GM18505 (cell line): Measurements from ENCODE around the gene RNASEH1.
A peak's percentile ranks its signal among the peaks of the same experiment; 100 is the strongest.

Experiments used
- ATAC-seq: cut with Tn5 transposase; IDR thresholded peaks from one replicate; pipeline ENCODE4 v1.9.1; 2021; ENCODE audit not compliant: unreplicated experiment
- POLR2A ChIP-seq: IDR thresholded peaks from 4 replicates; pipeline ENCODE4 v1.6.1; 2011; ENCODE audit warnings: borderline replicate concordance; ENCODE audit not compliant: insufficient read depth, insufficient read length; ENCODE audit errors: extremely low read depth

Gene RNASEH1

DNA sequence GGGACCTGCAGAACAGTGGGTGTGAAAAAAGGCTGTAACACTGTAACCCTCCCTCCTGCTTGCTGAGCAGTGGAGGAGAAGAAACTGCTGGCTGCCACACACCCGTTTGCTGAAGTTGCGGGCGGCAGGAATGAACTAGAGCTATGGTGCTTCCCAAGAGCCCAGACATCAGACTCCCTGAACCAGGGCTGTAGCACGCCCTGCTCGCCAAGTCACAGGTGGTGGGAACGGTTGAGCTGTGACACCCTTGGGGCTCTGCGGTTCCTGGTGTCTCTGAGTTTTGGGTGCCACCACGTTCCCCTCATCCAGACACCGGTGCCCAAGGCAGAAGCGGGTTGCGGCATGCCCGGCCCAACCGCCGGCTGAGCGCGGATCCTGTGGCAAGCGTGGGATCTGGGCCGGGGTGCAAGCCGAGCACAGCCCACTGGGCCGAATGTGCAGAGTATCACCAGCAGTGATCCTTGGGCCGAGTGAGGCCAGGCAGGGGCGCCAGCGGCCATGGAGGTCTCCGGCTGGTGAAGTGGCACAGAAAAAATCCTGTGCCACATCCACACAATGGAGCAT is 23.8 kb downstream of the RNASEH1 start:
- no peak for ATAC-seq

DNA sequence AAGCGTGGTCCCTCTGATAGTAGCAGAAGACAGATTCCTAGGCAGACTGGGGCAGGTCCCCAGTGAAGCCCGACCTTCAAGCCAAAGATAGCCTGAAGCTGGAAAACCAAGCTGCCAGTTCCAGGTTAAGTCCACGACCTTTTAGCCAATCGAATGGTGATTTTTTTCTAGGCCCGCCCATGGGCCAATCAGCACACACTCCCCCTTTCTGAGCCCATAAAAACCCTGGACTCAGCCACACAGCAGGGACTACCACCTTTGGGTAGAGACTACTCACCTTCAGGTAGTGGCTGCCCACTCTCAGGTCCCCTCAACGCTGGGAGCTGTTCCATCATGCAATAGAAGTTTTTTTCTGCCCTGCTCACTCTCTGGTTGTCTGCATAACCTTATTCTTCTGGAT is 24.3 kb downstream of the RNASEH1 start:
- ATAC-seq: no peak
- TF ChIP-seq POLR2A: no peak

More for the DNA sequence above, 23.8 kb downstream of the RNASEH1 start:
- TF ChIP-seq POLR2A: no peak

DNA sequence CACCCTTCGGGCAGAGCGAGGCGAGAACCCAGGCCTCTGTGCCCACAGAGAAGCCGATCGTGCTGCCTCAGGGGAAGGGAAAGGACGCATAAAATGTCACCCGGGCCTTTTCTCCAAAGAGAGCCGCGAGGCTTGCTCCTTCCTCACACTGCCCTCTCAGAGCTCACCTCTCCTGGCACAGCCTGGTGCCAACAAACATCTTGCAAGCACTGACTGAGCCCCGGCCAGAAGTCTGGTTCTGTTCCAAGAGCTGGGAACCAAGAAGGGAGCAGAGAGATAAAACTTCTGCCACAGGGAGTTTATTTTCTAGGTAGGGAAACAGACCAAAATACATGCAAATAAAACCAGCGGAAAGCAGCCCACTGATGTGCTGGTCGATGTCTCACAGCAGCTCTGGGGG is 25.2 kb downstream of the RNASEH1 start:
- no peak for TF ChIP-seq POLR2A
- no peak for ATAC-seq

DNA sequence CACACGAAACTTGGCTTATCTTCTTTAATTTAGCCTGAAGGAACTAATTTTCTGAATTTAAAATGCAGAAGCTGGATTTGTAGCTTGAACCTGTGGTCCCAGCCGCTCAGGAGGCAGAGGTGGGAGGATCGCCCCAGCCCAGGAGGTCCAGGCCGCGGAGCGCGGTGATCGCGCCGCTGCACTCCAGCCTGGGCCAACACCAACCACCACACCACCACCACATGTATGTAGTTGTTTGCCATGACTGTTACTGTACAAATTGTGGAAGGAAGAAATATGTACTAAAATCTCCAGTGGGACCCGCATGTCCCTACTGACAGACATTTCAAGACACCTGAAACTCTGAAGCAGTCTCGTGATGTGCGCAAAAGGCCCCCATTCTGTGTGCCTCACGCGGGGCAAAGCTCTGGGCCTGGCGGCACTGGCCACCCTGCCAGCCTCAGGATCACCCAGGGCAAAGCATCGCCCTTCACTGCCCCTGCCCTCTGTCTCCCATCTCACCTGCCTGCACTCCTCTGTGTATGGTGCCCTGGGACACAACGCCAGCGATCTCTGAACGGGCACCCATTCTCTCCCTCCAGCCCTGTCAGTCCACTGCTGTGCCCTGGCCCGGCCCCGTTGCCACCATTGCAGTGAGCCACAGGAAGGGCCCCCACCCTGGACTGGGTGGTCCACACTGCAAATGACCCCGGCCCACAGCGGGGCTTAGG is 28.7 kb downstream of the RNASEH1 start:
- ATAC-seq: no peak
- TF ChIP-seq POLR2A: no peak

DNA sequence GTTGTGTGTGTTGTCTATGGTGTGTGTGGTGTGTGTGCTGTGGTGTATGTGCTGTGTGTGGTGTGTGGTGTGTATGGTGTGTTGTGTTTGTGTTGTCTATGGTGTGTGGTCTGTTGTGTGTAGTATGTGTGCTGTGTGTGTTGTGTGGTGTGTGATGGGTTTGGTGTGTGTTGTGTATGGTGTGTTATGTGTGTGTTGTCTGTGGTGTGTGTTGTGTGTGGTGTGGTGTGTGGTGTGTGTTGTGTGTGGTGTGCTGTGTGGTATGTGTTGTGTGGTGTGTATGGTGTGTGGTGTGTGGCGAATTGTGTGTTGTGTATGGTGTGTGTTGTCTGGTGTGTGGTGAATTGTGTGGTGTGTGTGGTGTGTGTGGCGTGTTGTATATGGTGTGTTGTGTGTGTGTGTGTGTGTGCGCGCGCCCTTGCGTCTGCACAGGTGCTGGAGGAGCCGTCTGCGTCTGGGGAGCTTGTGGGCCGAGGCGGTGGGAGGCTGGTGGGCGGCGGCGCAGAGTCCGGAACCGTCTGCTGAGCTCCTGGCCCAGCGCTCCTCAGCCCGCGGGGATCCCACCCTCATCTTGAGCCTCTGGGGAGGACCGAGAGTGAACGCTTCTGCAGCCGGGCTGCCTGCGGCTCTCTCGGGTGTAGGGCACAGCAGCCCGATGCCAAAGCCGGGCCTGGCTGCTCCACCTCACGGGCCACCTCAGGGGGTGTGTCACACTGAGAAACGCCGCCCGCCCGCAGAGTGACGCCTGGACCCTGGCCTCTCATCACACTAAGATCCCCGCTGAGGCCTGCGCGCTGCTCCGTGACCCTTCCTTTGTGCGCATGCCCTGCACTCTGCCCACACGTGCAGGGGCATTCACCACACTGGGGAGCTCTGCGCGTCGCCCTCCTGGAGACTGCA is 30.0 kb downstream of the RNASEH1 start:
- TF ChIP-seq POLR2A: no peak
- no peak for ATAC-seq

DNA sequence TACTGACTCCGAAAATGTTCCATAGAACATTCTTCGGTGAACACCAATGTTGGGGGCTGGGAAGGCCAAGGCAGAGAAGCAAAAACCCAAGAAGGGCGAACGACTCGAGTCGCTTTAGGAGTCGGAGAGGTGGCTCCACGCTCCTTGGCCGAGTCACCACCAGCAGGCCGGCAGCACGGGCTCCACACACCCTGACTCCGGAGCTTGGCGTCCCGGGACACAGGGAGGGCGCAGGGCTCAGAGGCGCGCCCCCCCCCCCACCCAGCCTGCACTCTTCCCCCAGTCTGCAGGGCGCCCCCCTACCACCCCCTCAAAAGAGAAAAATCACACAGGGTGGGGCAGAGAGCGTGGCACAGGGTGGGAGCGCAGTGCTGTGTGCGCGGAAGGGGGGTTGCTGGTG is 31.3 kb downstream of the RNASEH1 start:
- ATAC-seq: no peak
- TF ChIP-seq POLR2A: no peak

DNA sequence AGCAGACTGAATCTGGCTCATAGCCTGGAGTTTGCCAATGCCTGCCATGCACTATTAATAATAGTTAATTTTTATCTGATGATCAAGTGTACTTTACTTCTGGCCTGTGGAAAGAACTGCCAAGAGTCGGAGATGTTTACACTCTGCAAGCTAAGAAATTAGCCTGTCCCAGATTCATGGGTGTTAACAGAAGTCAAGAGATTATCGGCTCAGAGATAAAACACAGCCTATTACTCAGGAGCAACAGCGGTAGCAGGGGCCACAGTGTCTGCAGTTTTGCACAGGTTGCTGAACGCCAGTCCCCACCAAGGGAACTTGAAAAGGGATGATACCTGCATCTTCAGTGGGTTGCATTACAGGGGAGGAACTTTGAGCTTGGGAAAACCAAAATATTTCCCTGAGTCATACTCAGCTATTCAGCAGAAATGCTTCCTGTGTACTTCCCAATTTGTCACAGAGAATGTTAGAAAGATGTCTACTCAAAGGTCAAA is 34.5 kb downstream of the RNASEH1 start:
- TF ChIP-seq POLR2A: no peak
- ATAC-seq: no peak

DNA sequence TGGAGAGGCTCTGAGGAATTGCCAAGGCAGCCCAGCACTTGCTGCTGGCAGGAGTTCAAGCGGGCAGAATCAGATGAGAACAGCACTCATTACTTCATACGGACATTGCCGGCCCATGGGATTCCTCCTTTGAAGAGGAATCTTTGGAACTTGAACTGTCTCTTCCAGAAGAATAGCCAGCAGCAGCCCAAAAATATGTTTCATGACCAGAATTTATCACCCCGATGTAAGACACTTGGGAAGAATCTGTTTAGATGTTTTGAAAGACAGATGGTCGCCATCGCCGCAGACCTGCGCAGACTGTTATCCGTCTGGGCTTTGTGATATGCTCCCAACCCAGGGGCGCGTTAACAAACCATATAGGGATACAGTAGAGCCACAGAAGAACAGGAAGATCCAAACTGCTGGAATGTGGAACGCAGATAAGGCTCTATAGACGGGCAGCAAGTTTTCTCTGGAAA is 35.1 kb downstream of the RNASEH1 start:
- ATAC-seq: no peak
- no peak for TF ChIP-seq POLR2A

DNA sequence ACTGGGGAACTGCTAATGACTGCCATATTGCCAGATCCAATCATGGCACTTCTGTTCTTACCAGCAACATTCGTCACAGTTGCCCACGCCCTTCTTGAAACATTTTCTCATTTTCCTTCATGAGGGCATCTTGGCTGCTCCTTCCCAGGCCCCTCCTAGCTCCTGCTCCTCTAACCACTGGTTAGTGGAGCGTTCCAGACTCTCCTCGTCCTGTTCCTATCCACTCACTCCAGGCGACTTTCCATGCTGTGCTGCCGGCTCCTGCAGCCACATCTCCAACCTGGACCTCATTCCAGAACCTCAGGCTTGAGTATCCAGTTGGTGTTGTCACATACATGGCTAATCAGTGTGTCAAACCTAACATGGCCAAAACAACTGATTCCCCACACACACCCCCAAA is 37.5 kb downstream of the RNASEH1 start:
- no peak for TF ChIP-seq POLR2A
- no peak for ATAC-seq

DNA sequence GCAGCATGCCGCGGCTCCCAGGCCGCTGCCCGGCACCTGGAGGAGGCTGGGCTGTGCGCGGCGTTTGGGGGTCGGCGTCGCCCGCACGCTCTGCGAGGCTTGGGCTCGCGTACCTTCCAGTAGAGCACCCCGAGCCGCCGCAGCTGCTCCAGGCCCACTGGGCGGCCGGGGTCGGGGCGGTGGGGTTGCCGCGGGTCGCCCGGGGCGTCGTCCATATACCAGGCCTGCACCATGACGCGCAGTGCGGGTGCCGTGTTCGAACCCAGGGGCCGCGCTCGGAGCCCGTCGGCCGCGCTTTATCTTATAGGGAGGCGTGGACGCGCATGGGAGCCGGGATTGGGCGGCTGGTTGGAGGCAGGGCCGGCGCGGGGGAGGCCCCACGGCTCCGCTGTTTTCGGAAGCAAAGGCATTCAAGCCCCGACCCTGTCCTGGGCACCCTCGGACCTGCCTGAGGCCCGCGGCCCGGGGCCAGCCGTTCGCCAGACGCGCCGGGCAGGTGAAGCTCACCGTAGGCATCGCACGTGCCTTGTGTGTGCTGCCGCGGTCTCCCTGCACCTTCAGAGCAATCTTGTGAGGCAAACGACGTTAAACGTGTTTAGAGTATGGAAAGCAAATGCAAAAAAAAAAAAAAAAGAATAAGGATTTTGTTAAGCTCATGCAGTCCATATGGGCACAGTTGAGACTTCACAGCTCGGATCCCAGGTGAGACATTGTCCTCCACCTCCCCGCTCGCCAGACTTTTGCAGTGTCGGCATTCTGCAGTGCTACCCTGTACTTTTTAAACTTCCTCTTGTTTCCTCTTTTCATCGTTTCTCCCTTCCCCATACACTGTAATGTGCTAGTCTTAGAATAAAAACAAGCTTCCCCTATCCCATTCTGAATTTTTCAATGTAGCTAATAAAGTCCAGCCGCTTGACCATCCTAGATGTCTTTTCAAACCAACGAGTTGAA is 38.6 kb downstream of the RNASEH1 start, which contains the start of gene ADI1:
Gene ADI1, minus strand, starts transcription at position 277 of the 951 bp plus-strand sequence. Its CDS starts 44 bp downstream, at position 233.
- TF ChIP-seq POLR2A: peak; percentile 71
- peak; percentile 57 for ATAC-seq

DNA sequence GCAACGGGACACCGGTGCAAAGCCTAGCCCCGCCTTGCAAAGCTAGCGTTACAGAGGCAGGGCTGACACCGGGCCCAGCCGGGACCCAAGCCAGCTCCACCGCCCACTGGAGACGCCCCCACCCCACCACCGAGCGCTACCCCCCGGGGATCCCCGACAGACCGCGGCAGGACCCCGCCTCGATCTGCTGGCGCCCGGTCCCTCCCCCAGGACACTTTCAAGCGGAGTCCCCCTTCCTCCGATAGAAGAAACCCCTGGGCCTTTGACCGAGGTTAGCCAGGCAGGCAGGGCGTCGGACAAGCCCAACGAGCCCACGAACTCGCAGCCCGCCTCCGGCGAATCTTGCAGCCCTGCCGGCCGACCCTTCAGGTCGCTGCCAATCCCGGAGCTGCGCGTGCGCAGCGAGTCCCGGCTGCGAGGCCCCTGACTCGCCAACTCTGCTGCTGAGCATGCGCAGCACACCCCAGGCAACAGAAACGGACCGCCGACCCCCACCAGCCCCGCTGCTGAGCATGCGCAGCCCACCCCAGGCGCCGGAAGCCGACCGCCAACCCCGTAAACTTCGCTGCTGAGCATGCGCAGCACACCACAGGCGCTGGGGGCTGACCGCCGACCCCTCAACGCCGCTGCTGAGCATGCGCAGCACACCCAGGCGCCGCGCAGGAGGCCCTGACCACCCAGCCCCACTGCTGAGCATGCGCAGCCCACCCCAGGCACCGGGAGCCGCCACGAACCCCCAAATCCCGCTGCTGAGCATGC is 39.5 kb downstream of the RNASEH1 start:
- peak; percentile 84 for ATAC-seq
- peak; percentile 97 for TF ChIP-seq POLR2A
